C4-2B (cell line): ENCODE data around the gene SEC22C.

Source experiments
- H3K27ac ChIP-seq: fragments of 450-650 bp; 2 replicates; pipeline ENCODE4 v1.5.1; 2017
- CTCF ChIP-seq: fragments of 450-650 bp; conservative IDR thresholded peaks from 2 replicates; pipeline ENCODE4 v1.5.1; 2017; ENCODE audit warnings: mild to moderate bottlenecking
- ZFX ChIP-seq: fragments of 450-650 bp; IDR thresholded peaks from 2 replicates; pipeline ENCODE4 v1.6.1; 2017

SEC22C gene

GRCh38 chr3:42525212-42525611, 56.6 kb downstream of the SEC22C start:
- TF ChIP-seq ZFX, result no peak
- TF ChIP-seq CTCF, result no peak
- H3K27ac ChIP-seq, result no peak overlapping the region

GRCh38 chr3:42524751-42525150, 57.0 kb downstream of the SEC22C start:
- TF ChIP-seq ZFX, result no peak
- no peak for TF ChIP-seq CTCF
- H3K27ac ChIP-seq, result no peak overlapping the region

- no peak for TF ChIP-seq CTCF
- no peak for TF ChIP-seq ZFX
- H3K27ac ChIP-seq, result no peak overlapping the region
Measured at GRCh38 chr3:42520906-42521305, 60.9 kb downstream of the SEC22C start.

GRCh38 chr3:42520336-42520735, 61.4 kb downstream of the SEC22C start:
- H3K27ac ChIP-seq, result no peak overlapping the region
- TF ChIP-seq CTCF (no peak), ZFX (no peak)

GRCh38 chr3:42519568-42519962, 62.2 kb downstream of the SEC22C start:
- no peak for TF ChIP-seq ZFX
- no peak for TF ChIP-seq CTCF
- H3K27ac ChIP-seq, result no peak overlapping the region

- H3K27ac ChIP-seq, result no peak overlapping the region
- TF ChIP-seq CTCF, result no peak
- no peak for TF ChIP-seq ZFX
Measured at GRCh38 chr3:42518800-42519567, 62.8 kb downstream of the SEC22C start.

- no peak for TF ChIP-seq ZFX
- no peak for TF ChIP-seq CTCF
- no peak overlapping the region for H3K27ac ChIP-seq
Measured at GRCh38 chr3:42517117-42517516, 64.7 kb downstream of the SEC22C start.
